ENCODE data around the gene IL26.
A peak's percentile ranks its signal among the peaks of the same experiment; 100 is the strongest.

DNA sequence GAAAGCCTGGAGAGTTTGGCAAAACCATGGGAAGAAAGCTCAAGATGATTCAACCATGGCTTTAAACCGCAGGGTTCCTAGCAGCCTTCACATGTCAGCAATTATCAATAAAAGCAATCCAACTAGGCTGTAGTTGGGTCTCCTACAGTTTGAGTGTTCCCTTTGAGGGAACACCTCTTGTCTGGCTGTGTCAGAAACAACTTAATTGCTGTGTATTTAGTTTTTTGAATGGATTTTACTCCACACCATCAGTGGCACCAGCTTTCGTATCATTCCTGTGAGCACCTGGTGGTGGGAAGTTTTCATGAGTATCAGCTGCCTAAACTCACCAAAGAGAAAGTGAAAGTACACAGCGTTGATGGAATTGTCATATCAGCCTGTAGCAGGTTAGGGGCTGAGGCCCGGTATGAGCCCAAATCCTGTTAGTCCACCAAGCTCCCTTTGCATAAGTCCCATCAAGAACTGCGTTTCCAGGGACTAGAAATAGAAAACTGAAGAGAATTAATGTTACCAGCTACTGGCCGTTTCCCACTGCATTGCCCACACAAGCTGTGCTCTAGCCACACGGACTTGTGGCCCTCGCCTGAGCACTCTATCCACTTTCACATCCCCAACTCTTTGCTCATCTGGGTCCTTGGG lies 10.9 kb upstream of the IL26 start:
- no peak for TF ChIP-seq POLR2A (IDR thresholded peaks at IDR 0.05)
- TF ChIP-seq, protein P1, sequence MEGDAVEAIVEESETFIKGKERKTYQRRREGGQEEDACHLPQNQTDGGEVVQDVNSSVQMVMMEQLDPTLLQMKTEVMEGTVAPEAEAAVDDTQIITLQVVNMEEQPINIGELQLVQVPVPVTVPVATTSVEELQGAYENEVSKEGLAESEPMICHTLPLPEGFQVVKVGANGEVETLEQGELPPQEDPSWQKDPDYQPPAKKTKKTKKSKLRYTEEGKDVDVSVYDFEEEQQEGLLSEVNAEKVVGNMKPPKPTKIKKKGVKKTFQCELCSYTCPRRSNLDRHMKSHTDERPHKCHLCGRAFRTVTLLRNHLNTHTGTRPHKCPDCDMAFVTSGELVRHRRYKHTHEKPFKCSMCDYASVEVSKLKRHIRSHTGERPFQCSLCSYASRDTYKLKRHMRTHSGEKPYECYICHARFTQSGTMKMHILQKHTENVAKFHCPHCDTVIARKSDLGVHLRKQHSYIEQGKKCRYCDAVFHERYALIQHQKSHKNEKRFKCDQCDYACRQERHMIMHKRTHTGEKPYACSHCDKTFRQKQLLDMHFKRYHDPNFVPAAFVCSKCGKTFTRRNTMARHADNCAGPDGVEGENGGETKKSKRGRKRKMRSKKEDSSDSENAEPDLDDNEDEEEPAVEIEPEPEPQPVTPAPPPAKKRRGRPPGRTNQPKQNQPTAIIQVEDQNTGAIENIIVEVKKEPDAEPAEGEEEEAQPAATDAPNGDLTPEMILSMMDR (IDR thresholded peaks at IDR 0.05) = peak in 2 of 6 experiments; percentile 10 to 13

Measured in upper lobe of left lung (tissue), 4 donors.